ENCODE results near the gene KIAA0319L. TPM values are rescaled to one million over a fixed set of nuclear protein-coding genes. Genes with fewer than 3 reads are reported as not detected.

KIAA0319L gene
- total RNA-seq, 1 experiment from 2014 or later = 70.0 TPM

DNA sequence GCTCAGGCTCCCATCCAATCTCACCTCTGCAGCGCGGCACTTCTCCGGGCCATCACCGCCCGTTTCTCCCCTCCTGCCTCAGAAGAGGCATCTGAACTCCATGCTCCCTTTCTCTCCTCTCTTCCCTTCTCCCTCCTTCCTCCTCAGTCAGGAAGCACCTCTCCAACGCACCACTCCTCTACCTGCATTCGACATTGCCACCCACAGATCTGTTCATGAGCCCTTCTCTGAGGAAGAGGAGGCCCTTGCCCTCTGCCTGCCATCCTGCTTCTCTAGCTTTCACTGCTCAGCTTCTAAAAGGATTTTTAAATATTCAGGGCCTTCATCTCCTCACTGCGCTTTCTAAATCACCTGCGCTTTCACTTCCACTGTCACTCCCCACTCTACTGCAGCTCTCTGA is 120.0 kb downstream of the KIAA0319L start:
- H3K4me1 Mint-ChIP-seq = no peaks in the 10 kb centered on the region
- CTCF ChIA-PET = interaction anchor here (0.7 to 3.0 kb wide), 3 partner anchors 15 to 277 kb away, joined by 3 to 13 read pairs (median 4); no protein-coding TSS in a partner anchor
- no peaks in the 10 kb centered on the region for H3K9me3 Mint-ChIP-seq
- POLR2A ChIA-PET = no interaction called here
- DNase-seq (ENCODE audit: low spot score) (no peak), ATAC-seq (no peak)
- H3K27me3 Mint-ChIP-seq (ENCODE audit: low read depth) = no peaks in the 10 kb centered on the region
- H3K4me3 Mint-ChIP-seq = no peak overlapping the region
- H3K27ac Mint-ChIP-seq = no peak overlapping the region; the same call in 1 of the 2 replicates
- peaks cover 68% of the 10 kb centered on the region for H3K36me3 Mint-ChIP-seq
- no peak for TF ChIP-seq ZNF232 (CRISPR knock-in tag; IDR thresholded peaks at IDR 0.05)
- TF ChIP-seq NFYB (CRISPR knock-in tag; conservative IDR thresholded peaks at IDR 0.05; ENCODE audit: low read depth) = no peak
- TF ChIP-seq, protein P1, sequence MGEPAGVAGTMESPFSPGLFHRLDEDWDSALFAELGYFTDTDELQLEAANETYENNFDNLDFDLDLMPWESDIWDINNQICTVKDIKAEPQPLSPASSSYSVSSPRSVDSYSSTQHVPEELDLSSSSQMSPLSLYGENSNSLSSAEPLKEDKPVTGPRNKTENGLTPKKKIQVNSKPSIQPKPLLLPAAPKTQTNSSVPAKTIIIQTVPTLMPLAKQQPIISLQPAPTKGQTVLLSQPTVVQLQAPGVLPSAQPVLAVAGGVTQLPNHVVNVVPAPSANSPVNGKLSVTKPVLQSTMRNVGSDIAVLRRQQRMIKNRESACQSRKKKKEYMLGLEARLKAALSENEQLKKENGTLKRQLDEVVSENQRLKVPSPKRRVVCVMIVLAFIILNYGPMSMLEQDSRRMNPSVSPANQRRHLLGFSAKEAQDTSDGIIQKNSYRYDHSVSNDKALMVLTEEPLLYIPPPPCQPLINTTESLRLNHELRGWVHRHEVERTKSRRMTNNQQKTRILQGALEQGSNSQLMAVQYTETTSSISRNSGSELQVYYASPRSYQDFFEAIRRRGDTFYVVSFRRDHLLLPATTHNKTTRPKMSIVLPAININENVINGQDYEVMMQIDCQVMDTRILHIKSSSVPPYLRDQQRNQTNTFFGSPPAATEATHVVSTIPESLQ (CRISPR knock-in tag; IDR thresholded peaks at IDR 0.05) = no peak
- no peak for TF ChIP-seq NR2C2 (CRISPR knock-in tag; IDR thresholded peaks at IDR 0.05)
- no peak for TF ChIP-seq ZBTB21 (CRISPR knock-in tag; IDR thresholded peaks at IDR 0.05; ENCODE audit: borderline replicate concordance)
- TF ChIP-seq, protein P2, sequence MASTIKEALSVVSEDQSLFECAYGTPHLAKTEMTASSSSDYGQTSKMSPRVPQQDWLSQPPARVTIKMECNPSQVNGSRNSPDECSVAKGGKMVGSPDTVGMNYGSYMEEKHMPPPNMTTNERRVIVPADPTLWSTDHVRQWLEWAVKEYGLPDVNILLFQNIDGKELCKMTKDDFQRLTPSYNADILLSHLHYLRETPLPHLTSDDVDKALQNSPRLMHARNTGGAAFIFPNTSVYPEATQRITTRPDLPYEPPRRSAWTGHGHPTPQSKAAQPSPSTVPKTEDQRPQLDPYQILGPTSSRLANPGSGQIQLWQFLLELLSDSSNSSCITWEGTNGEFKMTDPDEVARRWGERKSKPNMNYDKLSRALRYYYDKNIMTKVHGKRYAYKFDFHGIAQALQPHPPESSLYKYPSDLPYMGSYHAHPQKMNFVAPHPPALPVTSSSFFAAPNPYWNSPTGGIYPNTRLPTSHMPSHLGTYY (CRISPR knock-in tag; IDR thresholded peaks at IDR 0.05) = no peak
- TF ChIP-seq FOXK1 (CRISPR knock-in tag; IDR thresholded peaks at IDR 0.05) = no peak
- TF ChIP-seq MYBL2 (CRISPR knock-in tag; IDR thresholded peaks at IDR 0.05) = no peak

DNA sequence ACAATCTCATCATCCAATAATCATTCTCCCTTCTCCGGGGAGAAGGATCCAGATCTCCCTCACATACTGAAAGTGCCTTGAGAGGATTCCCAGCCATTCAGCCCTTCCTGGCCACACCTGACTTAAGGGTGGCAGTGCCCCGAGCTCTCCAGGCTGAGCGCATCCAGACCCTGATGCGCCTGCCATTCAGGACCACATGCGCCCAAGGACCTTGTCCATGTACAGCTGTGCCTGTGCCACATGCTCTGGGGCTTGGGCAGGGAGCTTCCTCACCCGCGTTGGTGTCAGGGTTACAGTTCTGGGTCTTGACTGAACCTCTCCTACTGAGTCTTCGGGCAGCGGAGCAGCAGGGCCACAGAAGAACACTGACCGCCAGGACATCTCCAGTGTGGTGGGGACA is 121.1 kb downstream of the KIAA0319L start:
- Mint-ChIP-seq H3K9me3 (no peaks in the 10 kb centered on the region), H3K4me3 (no peak overlapping the region), H3K27me3 (ENCODE audit: low read depth) (no peaks in the 10 kb centered on the region), H3K27ac (no peak overlapping the region), H3K4me1 (no peaks in the 10 kb centered on the region), H3K36me3 (peaks cover 61% of the 10 kb centered on the region)
- CTCF ChIA-PET = interaction anchor here (0.7 to 3.0 kb wide), 2 partner anchors 16 to 25 kb away, joined by 4 to 13 read pairs; no protein-coding TSS in a partner anchor
- POLR2A ChIA-PET = no interaction called here
- DNase-seq (ENCODE audit: low spot score) (no peak), ATAC-seq (no peak)
- TF ChIP-seq EMX1 (CRISPR knock-in tag; IDR thresholded peaks at IDR 0.05) (no peak), TCF7 (CRISPR knock-in tag; IDR thresholded peaks at IDR 0.05; ENCODE audit: low read depth) (no peak), KAT7 (CRISPR knock-in tag; IDR thresholded peaks at IDR 0.05; ENCODE audit: borderline replicate concordance) (no peak), JAZF1 (CRISPR knock-in tag; IDR thresholded peaks at IDR 0.05) (no peak), STAT6 (CRISPR knock-in tag; conservative IDR thresholded peaks at IDR 0.05; ENCODE audit: low read depth) (no peak)
- TF ChIP-seq, protein P3, sequence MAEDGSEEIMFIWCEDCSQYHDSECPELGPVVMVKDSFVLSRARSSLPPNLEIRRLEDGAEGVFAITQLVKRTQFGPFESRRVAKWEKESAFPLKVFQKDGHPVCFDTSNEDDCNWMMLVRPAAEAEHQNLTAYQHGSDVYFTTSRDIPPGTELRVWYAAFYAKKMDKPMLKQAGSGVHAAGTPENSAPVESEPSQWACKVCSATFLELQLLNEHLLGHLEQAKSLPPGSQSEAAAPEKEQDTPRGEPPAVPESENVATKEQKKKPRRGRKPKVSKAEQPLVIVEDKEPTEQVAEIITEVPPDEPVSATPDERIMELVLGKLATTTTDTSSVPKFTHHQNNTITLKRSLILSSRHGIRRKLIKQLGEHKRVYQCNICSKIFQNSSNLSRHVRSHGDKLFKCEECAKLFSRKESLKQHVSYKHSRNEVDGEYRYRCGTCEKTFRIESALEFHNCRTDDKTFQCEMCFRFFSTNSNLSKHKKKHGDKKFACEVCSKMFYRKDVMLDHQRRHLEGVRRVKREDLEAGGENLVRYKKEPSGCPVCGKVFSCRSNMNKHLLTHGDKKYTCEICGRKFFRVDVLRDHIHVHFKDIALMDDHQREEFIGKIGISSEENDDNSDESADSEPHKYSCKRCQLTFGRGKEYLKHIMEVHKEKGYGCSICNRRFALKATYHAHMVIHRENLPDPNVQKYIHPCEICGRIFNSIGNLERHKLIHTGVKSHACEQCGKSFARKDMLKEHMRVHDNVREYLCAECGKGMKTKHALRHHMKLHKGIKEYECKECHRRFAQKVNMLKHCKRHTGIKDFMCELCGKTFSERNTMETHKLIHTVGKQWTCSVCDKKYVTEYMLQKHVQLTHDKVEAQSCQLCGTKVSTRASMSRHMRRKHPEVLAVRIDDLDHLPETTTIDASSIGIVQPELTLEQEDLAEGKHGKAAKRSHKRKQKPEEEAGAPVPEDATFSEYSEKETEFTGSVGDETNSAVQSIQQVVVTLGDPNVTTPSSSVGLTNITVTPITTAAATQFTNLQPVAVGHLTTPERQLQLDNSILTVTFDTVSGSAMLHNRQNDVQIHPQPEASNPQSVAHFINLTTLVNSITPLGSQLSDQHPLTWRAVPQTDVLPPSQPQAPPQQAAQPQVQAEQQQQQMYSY (CRISPR knock-in tag; IDR thresholded peaks at IDR 0.05) = no peak
